Ishikawa (cell line): ENCODE measurements around the gene EPS15.

Experiments
- CEBPB ChIP-seq: IDR thresholded peaks from 2 replicates; pipeline ENCODE4 v1.6.1; 2012
- CREB1 ChIP-seq: IDR thresholded peaks from 2 replicates; pipeline ENCODE4 v1.6.1; 2012; ENCODE audit warnings: low read depth
- EGR1 ChIP-seq: IDR thresholded peaks from 2 replicates; pipeline ENCODE4 v1.6.1; 2012
- EP300 ChIP-seq: IDR thresholded peaks from 2 replicates; pipeline ENCODE4 v1.6.1; 2012; ENCODE audit warnings: borderline replicate concordance
- FOXM1 ChIP-seq: IDR thresholded peaks from 2 replicates; pipeline ENCODE4 v1.6.1; 2012; ENCODE audit warnings: low read depth, borderline replicate concordance
- NFIC ChIP-seq: IDR thresholded peaks from 2 replicates; pipeline ENCODE4 v1.6.1; 2012
- RAD21 ChIP-seq: IDR thresholded peaks from 2 replicates; pipeline ENCODE4 v1.6.1; 2012; ENCODE audit warnings: low read depth
- TAF1 ChIP-seq: IDR thresholded peaks from 2 replicates; pipeline ENCODE4 v1.6.1; 2012; ENCODE audit warnings: low read depth, mild to moderate bottlenecking
- TCF12 ChIP-seq: IDR thresholded peaks from 2 replicates; pipeline ENCODE4 v1.6.1; 2012; ENCODE audit warnings: low read depth
- TEAD4 ChIP-seq: IDR thresholded peaks from 2 replicates; pipeline ENCODE4 v1.6.1; 2012
- YY1 ChIP-seq: IDR thresholded peaks from 2 replicates; pipeline ENCODE4 v1.6.1; 2012; ENCODE audit warnings: low read depth
- ZBTB7A ChIP-seq: IDR thresholded peaks from 2 replicates; pipeline ENCODE4 v1.6.1; 2012; ENCODE audit warnings: low read depth
- TF ChIP-seq, protein P1 (sequence below): IDR thresholded peaks from 2 replicates; pipeline ENCODE4 v1.6.1; 2012
- TF ChIP-seq, protein P2 (sequence below): IDR thresholded peaks from 2 replicates; pipeline ENCODE4 v1.6.1; 2012; ENCODE audit warnings: low read depth, mild to moderate bottlenecking
- TF ChIP-seq, protein P3 (sequence below): IDR thresholded peaks from 2 replicates; pipeline ENCODE4 v1.6.1; 2012

The EPS15 gene

DNA sequence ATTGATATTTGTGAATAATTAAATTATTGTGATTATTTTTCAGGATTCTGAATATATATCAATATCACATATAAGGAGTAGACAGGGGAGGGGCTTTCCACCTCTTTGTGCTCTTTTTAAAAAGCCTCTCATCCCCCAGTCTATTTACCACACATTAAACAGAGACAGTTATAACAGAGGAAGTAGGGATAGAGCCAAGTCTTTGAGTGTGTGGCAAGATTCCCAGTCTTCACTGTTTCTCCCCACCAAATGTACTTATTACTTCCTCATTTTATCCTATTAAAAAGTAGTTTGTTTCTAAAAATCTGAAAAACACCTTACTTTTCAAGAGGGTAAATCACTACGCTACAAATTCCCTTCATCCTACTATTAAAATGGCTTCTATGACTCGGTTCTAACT is 46.7 kb downstream of the EPS15 start:
- TF ChIP-seq TAF1 (no peak), EGR1 (no peak), FOXM1 (no peak), TEAD4 (no peak), NFIC (no peak), EP300 (no peak), YY1 (no peak), RAD21 (no peak), CEBPB (no peak), TCF12 (no peak), CREB1 (no peak), ZBTB7A (no peak)
- TF ChIP-seq, protein P1, sequence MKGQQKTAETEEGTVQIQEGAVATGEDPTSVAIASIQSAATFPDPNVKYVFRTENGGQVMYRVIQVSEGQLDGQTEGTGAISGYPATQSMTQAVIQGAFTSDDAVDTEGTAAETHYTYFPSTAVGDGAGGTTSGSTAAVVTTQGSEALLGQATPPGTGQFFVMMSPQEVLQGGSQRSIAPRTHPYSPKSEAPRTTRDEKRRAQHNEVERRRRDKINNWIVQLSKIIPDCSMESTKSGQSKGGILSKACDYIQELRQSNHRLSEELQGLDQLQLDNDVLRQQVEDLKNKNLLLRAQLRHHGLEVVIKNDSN, result no peak
- TF ChIP-seq, protein P2, sequence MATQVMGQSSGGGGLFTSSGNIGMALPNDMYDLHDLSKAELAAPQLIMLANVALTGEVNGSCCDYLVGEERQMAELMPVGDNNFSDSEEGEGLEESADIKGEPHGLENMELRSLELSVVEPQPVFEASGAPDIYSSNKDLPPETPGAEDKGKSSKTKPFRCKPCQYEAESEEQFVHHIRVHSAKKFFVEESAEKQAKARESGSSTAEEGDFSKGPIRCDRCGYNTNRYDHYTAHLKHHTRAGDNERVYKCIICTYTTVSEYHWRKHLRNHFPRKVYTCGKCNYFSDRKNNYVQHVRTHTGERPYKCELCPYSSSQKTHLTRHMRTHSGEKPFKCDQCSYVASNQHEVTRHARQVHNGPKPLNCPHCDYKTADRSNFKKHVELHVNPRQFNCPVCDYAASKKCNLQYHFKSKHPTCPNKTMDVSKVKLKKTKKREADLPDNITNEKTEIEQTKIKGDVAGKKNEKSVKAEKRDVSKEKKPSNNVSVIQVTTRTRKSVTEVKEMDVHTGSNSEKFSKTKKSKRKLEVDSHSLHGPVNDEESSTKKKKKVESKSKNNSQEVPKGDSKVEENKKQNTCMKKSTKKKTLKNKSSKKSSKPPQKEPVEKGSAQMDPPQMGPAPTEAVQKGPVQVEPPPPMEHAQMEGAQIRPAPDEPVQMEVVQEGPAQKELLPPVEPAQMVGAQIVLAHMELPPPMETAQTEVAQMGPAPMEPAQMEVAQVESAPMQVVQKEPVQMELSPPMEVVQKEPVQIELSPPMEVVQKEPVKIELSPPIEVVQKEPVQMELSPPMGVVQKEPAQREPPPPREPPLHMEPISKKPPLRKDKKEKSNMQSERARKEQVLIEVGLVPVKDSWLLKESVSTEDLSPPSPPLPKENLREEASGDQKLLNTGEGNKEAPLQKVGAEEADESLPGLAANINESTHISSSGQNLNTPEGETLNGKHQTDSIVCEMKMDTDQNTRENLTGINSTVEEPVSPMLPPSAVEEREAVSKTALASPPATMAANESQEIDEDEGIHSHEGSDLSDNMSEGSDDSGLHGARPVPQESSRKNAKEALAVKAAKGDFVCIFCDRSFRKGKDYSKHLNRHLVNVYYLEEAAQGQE, result no peak
- TF ChIP-seq, protein P3, sequence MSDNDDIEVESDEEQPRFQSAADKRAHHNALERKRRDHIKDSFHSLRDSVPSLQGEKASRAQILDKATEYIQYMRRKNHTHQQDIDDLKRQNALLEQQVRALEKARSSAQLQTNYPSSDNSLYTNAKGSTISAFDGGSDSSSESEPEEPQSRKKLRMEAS, result no peak

DNA sequence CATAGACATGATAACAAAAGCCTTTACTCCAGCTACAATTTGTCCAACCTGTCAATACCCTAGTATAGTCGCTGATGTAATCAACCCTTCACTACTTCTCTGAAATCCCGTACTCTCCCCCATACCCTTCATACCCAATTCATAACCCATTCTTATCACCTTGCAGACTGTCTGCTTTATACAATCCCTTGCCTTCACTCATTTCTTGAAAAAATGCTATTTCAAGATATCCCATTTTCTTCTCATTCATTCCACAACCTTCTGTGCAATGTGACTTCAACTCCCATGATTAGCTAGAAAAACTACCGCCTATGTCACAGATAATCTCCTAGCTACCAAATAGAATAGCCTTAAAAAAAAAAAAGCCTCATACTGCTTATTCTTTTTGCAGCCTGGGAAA is 49.5 kb downstream of the EPS15 start:
- TF ChIP-seq TEAD4, result no peak
- no peak for TF ChIP-seq TAF1
- TF ChIP-seq EGR1, result no peak
- TF ChIP-seq, protein P1, result no peak
- TF ChIP-seq ZBTB7A, result no peak
- TF ChIP-seq, protein P3, result no peak
- no peak for TF ChIP-seq TCF12
- TF ChIP-seq RAD21, result no peak
- no peak for TF ChIP-seq CREB1
- TF ChIP-seq YY1, result no peak
- no peak for TF ChIP-seq EP300
- no peak for TF ChIP-seq NFIC
- no peak for TF ChIP-seq CEBPB
- TF ChIP-seq, protein P2, result no peak
- no peak for TF ChIP-seq FOXM1

DNA sequence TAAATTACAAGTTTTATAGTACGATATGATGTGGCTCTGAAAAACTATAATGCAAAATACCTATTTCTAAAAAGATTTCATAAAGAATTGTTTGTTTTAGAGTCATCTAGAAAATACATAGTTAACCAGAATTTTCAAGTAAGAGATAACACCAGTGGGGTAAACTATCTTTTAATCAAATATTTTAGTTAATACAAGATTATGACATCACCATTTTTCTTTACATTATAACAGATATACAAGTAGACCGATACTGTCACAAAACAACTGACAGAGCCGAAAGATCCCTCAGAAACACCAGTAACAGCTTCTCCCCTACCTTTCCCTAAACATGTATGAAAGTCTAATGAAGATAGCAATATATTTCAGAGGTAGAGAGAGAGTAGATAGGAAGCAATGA is 54.2 kb downstream of the EPS15 start:
- no peak for TF ChIP-seq TEAD4
- no peak for TF ChIP-seq ZBTB7A
- TF ChIP-seq CREB1, result no peak
- no peak for TF ChIP-seq EGR1
- TF ChIP-seq, protein P2, result no peak

DNA sequence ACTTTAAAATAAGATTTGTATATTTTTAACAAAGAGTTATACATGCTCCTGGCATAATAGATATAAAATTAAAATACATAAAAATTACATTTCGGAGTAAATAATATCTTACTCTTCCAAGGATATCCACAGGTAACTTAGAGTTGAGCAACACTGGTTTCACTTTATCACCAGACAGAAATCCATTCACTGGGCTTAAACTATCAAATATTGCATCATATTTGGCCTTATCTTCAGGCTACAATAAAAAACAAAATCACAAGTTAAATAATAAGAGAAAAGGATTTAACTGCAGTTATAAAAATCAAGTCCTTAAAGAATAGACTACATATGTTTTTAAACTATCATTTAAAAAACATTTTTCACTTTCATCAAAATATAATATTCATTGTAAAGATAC is 55.5 kb downstream of the EPS15 start:
- TF ChIP-seq, protein P3, result no peak
- no peak for TF ChIP-seq ZBTB7A
- TF ChIP-seq CREB1, result no peak
- TF ChIP-seq CEBPB, result no peak
- no peak for TF ChIP-seq EP300
- no peak for TF ChIP-seq NFIC
- no peak for TF ChIP-seq RAD21
- no peak for TF ChIP-seq EGR1
- no peak for TF ChIP-seq TEAD4
- TF ChIP-seq, protein P2, result no peak
